NCI-H187 (cell line): ENCODE measurements around the gene ZNF174.

Source experiments
- DNase-seq, 2 experiments: peaks; one replicate each; lab custom pipeline; 2025; lab: John Stamatoyannopoulos, UW

The ZNF174 gene

GRCh38 chr16:3443108-3444031 lies 42.4 kb downstream of the ZNF174 start, which contains the start of the genes NAA60 and ZNF597:
TSS of gene NAA60 (plus strand) at chr16:3443680. CDS start at chr16:3476228, 32,548 bp downstream.
TSS of gene ZNF597 (minus strand) at chr16:3443504. CDS start at chr16:3443153, 351 bp downstream.
- DNase-seq, result peak; percentile 66 to 89

GRCh38 chr16:3444032-3444388 lies 43.0 kb downstream of the ZNF174 start:
- no peak for DNase-seq

GRCh38 chr16:3454093-3454492 lies 53.1 kb downstream of the ZNF174 start:
- no peak for DNase-seq

- no peak for DNase-seq
Observed at GRCh38 chr16:3454631-3455147, 53.7 kb downstream of the ZNF174 start.

- DNase-seq, result peak; percentile 94 to 97
Observed at GRCh38 chr16:3457434-3458252, 56.6 kb downstream of the ZNF174 start.

- DNase-seq, result no peak
Observed at GRCh38 chr16:3458278-3458851, 57.4 kb downstream of the ZNF174 start.

- DNase-seq, result no peak
Observed at GRCh38 chr16:3458852-3459361, 57.9 kb downstream of the ZNF174 start.
